HEK293 (cell line): ENCODE measurements around the gene KLHL29.

Experiments
- CTCF ChIA-PET: fragments of 350-600 bp; formaldehyde crosslinking; extraction: SDS; loops from one replicate; lab custom pipeline; 2021; ENCODE audit warnings: antibody characterized with exemption; lab: Yijun Ruan, JAX
- POLR2A ChIA-PET: fragments of 300-600 bp; formaldehyde crosslinking; extraction: SDS; loops from one replicate; lab custom pipeline; 2020; ENCODE audit warnings: antibody characterized with exemption, inconsistent platforms; lab: Yijun Ruan, JAX
- H3K27ac ChIP-seq: fragments of 200-500 bp; sonication (Bioruptor generic); 2 replicates; pipeline ENCODE4 v1.5.1; 2014; ENCODE audit warnings: low read depth, low read length, control low read depth, inconsistent platforms; ENCODE audit errors: extremely low read depth
- H3K36me3 ChIP-seq, 2 experiments: fragments of 200-500 bp in 1 of 2; sonication (Bioruptor generic) in 1 of 2; 1 replicate in 1 of 2; 2 replicates in 1 of 2; pipeline ENCODE4 v1.5.1; 2014 to 2017; ENCODE audit warnings: inconsistent platforms in 2 of 2, low read length in 2 of 2; ENCODE audit not compliant: control insufficient read depth in 2 of 2, insufficient read depth in 1 of 2
- H3K4me1 ChIP-seq: fragments of 200-500 bp; sonication (Bioruptor generic); 2 replicates; pipeline ENCODE4 v1.5.1; 2014; ENCODE audit warnings: mild to moderate bottlenecking, low read length, inconsistent platforms; ENCODE audit not compliant: control insufficient read depth, insufficient read depth
- H3K4me3 ChIP-seq: 2 replicates; pipeline ENCODE4 v1.5.1; 2011; ENCODE audit warnings: low read depth, mild to moderate bottlenecking, control low read depth, low read length, moderate library complexity
- H3K9me3 ChIP-seq: fragments of 200-500 bp; sonication (Bioruptor generic); 2 replicates; pipeline ENCODE4 v1.5.1; 2014; ENCODE audit warnings: low read depth, low read length, inconsistent platforms; ENCODE audit not compliant: control insufficient read depth, insufficient read depth
- BCL11A ChIP-seq: fragments of 450-650 bp; formaldehyde crosslinking; IDR thresholded peaks from 2 replicates; pipeline ENCODE4 v1.5.1; 2016; ENCODE audit warnings: low read depth, missing biosample characterization, missing genetic modification characterization
- CTCF ChIP-seq: fragments of 450-650 bp; formaldehyde crosslinking; IDR thresholded peaks from 2 replicates; pipeline ENCODE4 v1.5.1; 2016; ENCODE audit warnings: missing biosample characterization, missing genetic modification characterization
- FEZF1 ChIP-seq: fragments of 450-650 bp; formaldehyde crosslinking; IDR thresholded peaks from 2 replicates; pipeline ENCODE4 v1.5.1; 2016; ENCODE audit warnings: missing biosample characterization, missing genetic modification characterization
- PRDM6 ChIP-seq: fragments of 450-650 bp; formaldehyde crosslinking; IDR thresholded peaks from 2 replicates; pipeline ENCODE4 v1.5.1; 2017; ENCODE audit warnings: missing biosample characterization, missing genetic modification characterization
- REST ChIP-seq: fragments of 450-650 bp; formaldehyde crosslinking; IDR thresholded peaks from 2 replicates; pipeline ENCODE4 v1.5.1; 2016; ENCODE audit warnings: missing biosample characterization, missing genetic modification characterization
- ZNF114 ChIP-seq: fragments of 450-650 bp; formaldehyde crosslinking; IDR thresholded peaks from 2 replicates; pipeline ENCODE4 v1.5.0; 2017; ENCODE audit warnings: missing biosample characterization, missing genetic modification characterization
- ZNF169 ChIP-seq: fragments of 450-650 bp; formaldehyde crosslinking; IDR thresholded peaks from 2 replicates; pipeline ENCODE4 v1.5.1; 2016; ENCODE audit warnings: missing biosample characterization, missing genetic modification characterization
- ZNF211 ChIP-seq: fragments of 450-650 bp; formaldehyde crosslinking; IDR thresholded peaks from 2 replicates; pipeline ENCODE4 v1.5.1; 2016; ENCODE audit warnings: low read depth, missing biosample characterization, missing genetic modification characterization
- ZNF449 ChIP-seq: fragments of 450-650 bp; formaldehyde crosslinking; IDR thresholded peaks from 2 replicates; pipeline ENCODE4 v1.5.1; 2017; ENCODE audit warnings: missing biosample characterization, mild to moderate bottlenecking, missing genetic modification characterization, moderate library complexity
- ZNF629 ChIP-seq: fragments of 450-650 bp; formaldehyde crosslinking; IDR thresholded peaks from 2 replicates; pipeline ENCODE4 v1.5.1; 2017; ENCODE audit warnings: missing biosample characterization, missing genetic modification characterization
- ZNF654 ChIP-seq: fragments of 450-650 bp; formaldehyde crosslinking; IDR thresholded peaks from 2 replicates; pipeline ENCODE4 v1.5.1; 2016; ENCODE audit warnings: low read depth, missing biosample characterization, missing genetic modification characterization
- ZNF677 ChIP-seq: fragments of 450-650 bp; IDR thresholded peaks from 2 replicates; pipeline ENCODE4 v1.5.0; 2018; ENCODE audit warnings: missing biosample characterization, mild to moderate bottlenecking, missing genetic modification characterization, moderate library complexity
- ZNF777 ChIP-seq: fragments of 450-650 bp; formaldehyde crosslinking; IDR thresholded peaks from 2 replicates; pipeline ENCODE4 v1.5.1; 2017; ENCODE audit warnings: missing biosample characterization, missing genetic modification characterization, borderline replicate concordance
- ZXDB ChIP-seq: fragments of 450-650 bp; formaldehyde crosslinking; IDR thresholded peaks from 2 replicates; pipeline ENCODE4 v1.5.1; 2016; ENCODE audit warnings: missing biosample characterization, missing genetic modification characterization
- TF ChIP-seq, protein P1 (sequence below): fragments of 450-650 bp; formaldehyde crosslinking; IDR thresholded peaks from 2 replicates; pipeline ENCODE4 v1.5.1; 2017; ENCODE audit warnings: missing biosample characterization, missing genetic modification characterization
- TF ChIP-seq, protein P2 (sequence below): fragments of 450-650 bp; formaldehyde crosslinking; IDR thresholded peaks from 2 replicates; pipeline ENCODE4 v1.5.1; 2016; ENCODE audit warnings: missing biosample characterization, missing genetic modification characterization
- TF ChIP-seq, protein P3 (sequence below): fragments of 450-650 bp; formaldehyde crosslinking; IDR thresholded peaks from 2 replicates; pipeline ENCODE4 v1.5.1; 2017; ENCODE audit warnings: missing biosample characterization, missing genetic modification characterization
- TF ChIP-seq, protein P4 (sequence below): fragments of 450-650 bp; formaldehyde crosslinking; optimal IDR thresholded peaks from 2 replicates; pipeline ENCODE3; 2016; ENCODE audit warnings: missing biosample characterization, mild to moderate bottlenecking, missing genetic modification characterization

KLHL29 gene

GRCh38 chr2:23551875-23552274 is 166.9 kb downstream of the KLHL29 start:
- POLR2A ChIA-PET, result no interaction called here

More at GRCh38 chr2:23551875-23552274, 166.9 kb downstream of the KLHL29 start:
- Histone ChIP-seq H3K9me3 (no peaks in the 10 kb centered on the region), H3K36me3 (no peaks in the 10 kb centered on the region), H3K27ac (no peak overlapping the region), H3K4me3 (no peak overlapping the region), H3K4me1 (peaks cover 13% of the 10 kb centered on the region)
- TF ChIP-seq, protein P1, sequence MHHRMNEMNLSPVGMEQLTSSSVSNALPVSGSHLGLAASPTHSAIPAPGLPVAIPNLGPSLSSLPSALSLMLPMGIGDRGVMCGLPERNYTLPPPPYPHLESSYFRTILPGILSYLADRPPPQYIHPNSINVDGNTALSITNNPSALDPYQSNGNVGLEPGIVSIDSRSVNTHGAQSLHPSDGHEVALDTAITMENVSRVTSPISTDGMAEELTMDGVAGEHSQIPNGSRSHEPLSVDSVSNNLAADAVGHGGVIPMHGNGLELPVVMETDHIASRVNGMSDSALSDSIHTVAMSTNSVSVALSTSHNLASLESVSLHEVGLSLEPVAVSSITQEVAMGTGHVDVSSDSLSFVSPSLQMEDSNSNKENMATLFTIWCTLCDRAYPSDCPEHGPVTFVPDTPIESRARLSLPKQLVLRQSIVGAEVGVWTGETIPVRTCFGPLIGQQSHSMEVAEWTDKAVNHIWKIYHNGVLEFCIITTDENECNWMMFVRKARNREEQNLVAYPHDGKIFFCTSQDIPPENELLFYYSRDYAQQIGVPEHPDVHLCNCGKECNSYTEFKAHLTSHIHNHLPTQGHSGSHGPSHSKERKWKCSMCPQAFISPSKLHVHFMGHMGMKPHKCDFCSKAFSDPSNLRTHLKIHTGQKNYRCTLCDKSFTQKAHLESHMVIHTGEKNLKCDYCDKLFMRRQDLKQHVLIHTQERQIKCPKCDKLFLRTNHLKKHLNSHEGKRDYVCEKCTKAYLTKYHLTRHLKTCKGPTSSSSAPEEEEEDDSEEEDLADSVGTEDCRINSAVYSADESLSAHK (tag by site-specific recombination), result no peak
- TF ChIP-seq ZNF777 (tag by site-specific recombination) (no peak), ZNF654 (tag by site-specific recombination) (no peak), ZNF449 (no peak), ZNF677 (tag by site-specific recombination) (no peak), ZXDB (tag by site-specific recombination) (no peak), BCL11A (tag by site-specific recombination) (no peak), ZNF629 (tag by site-specific recombination) (no peak), ZNF114 (tag by site-specific recombination) (no peak), REST (tag by site-specific recombination) (no peak), FEZF1 (no peak), ZNF169 (tag by site-specific recombination) (no peak), PRDM6 (tag by site-specific recombination) (no peak), CTCF (tag by site-specific recombination) (no peak), ZNF211 (tag by site-specific recombination) (no peak)
- TF ChIP-seq, protein P2, sequence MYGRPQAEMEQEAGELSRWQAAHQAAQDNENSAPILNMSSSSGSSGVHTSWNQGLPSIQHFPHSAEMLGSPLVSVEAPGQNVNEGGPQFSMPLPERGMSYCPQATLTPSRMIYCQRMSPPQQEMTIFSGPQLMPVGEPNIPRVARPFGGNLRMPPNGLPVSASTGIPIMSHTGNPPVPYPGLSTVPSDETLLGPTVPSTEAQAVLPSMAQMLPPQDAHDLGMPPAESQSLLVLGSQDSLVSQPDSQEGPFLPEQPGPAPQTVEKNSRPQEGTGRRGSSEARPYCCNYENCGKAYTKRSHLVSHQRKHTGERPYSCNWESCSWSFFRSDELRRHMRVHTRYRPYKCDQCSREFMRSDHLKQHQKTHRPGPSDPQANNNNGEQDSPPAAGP (tag by site-specific recombination), result no peak
- TF ChIP-seq, protein P3, sequence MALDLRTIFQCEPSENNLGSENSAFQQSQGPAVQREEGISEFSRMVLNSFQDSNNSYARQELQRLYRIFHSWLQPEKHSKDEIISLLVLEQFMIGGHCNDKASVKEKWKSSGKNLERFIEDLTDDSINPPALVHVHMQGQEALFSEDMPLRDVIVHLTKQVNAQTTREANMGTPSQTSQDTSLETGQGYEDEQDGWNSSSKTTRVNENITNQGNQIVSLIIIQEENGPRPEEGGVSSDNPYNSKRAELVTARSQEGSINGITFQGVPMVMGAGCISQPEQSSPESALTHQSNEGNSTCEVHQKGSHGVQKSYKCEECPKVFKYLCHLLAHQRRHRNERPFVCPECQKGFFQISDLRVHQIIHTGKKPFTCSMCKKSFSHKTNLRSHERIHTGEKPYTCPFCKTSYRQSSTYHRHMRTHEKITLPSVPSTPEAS (tag by site-specific recombination), result no peak
- TF ChIP-seq, protein P4, sequence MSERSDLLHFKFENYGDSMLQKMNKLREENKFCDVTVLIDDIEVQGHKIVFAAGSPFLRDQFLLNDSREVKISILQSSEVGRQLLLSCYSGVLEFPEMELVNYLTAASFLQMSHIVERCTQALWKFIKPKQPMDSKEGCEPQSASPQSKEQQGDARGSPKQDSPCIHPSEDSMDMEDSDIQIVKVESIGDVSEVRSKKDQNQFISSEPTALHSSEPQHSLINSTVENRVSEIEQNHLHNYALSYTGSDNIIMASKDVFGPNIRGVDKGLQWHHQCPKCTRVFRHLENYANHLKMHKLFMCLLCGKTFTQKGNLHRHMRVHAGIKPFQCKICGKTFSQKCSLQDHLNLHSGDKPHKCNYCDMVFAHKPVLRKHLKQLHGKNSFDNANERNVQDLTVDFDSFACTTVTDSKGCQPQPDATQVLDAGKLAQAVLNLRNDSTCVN, result no peak
- CTCF ChIA-PET, result interaction anchor here (0.6 kb wide), 1 partner anchor 815 kb away, joined by 3 read pairs; no protein-coding TSS in a partner anchor
